K562 (cell line): ENCODE data around the gene RPS19BP1. TPM values are rescaled to one million over a fixed set of nuclear protein-coding genes. Genes with fewer than 3 reads are reported as not detected.

Experiments used
- ATAC-seq: fragments of 200-7000 bp; cut with Tn5 transposase; 3 replicates; pipeline ENCODE4 v1.9.1; 2020; ENCODE audit warnings: moderate library complexity
- BruUV-seq: library from RNA; stranded (reverse); fragments of 400-500 nt; replicated peaks from 2 replicates; lab custom pipeline; 2021; lab: Mats Ljungman, UMichigan
- CTCF ChIA-PET: fragments of 300-600 bp; formaldehyde crosslinking; extraction: SDS; loops from one replicate; lab custom pipeline; 2021; ENCODE audit warnings: low intra/inter-chr PET ratio; lab: Yijun Ruan, JAX
- POLR2A ChIA-PET: fragments of 300-600, 350-650 bp; sonication (Branson Sonifier 250); formaldehyde crosslinking; extraction: SDS; loops from one replicate; lab custom pipeline; 2021; ENCODE audit warnings: antibody characterized with exemption, inconsistent platforms; lab: Yijun Ruan, JAX
- DNase-seq, 4 experiments: peaks; one replicate each; pipeline versions ENCODE4 v3.0.0 to v3.0.0-alpha.2; 2011 to 2018; ENCODE audit warnings: low spot score in 3 of 4, mixed read lengths in 3 of 4; ENCODE audit errors: extremely low read depth in 1 of 4
- FAIRE-seq: peaks from 2 replicates; lab custom pipeline; 2011; peaks lifted over from hg19 to GRCh38; lab: Jason Lieb, UNC
- H2AFZ ChIP-seq: 2 replicates; pipeline ENCODE4 v1.6.0; 2011; ENCODE audit warnings: low read depth, low read length, control low read depth, inconsistent platforms
- H3K27ac ChIP-seq: fragments of 200-600 bp; 3 replicates; pipeline ENCODE4 v1.8.0; 2011; ENCODE audit warnings: low read depth, mild to moderate bottlenecking, control low read depth, inconsistent platforms, low read length, moderate library complexity, mixed read lengths; ENCODE audit errors: extremely low read depth
- H3K27me3 ChIP-seq, 2 experiments: fragments of 300-600 bp in 1 of 2; 2 replicates in 1 of 2; 3 replicates in 1 of 2; pipeline versions ENCODE4 v1.6.0 to v1.8.0; 2011; ENCODE audit warnings: inconsistent platforms in 2 of 2, low read length in 2 of 2, mild to moderate bottlenecking in 1 of 2, mixed read lengths in 1 of 2, moderate library complexity in 1 of 2; ENCODE audit not compliant: control insufficient read depth in 2 of 2, insufficient read depth in 2 of 2
- H3K36me3 ChIP-seq: fragments of 300-600 bp; 3 replicates; pipeline ENCODE4 v1.8.0; 2011; ENCODE audit warnings: mild to moderate bottlenecking, low read length, inconsistent platforms; ENCODE audit not compliant: control insufficient read depth, insufficient read depth
- H3K4me1 ChIP-seq, 2 experiments: fragments of 200-600 bp in 1 of 2; replicated peaks in 1 of 2; 2 replicates in 1 of 2; 3 replicates in 1 of 2; pipeline versions ENCODE4 v1.5.1 to v1.8.0; 2011; ENCODE audit warnings: inconsistent platforms in 2 of 2, low read length in 2 of 2, mild to moderate bottlenecking in 1 of 2, mixed read lengths in 1 of 2, moderate library complexity in 1 of 2; ENCODE audit not compliant: control insufficient read depth in 2 of 2, insufficient read depth in 2 of 2
- H3K4me2 ChIP-seq: 2 replicates; pipeline ENCODE4 v1.6.1; 2011; ENCODE audit warnings: low read length, control low read depth, inconsistent platforms, mixed read lengths; ENCODE audit not compliant: insufficient read depth
- H3K4me3 ChIP-seq: fragments of 200-600 bp; sonication (generic), shearing (Covaris generic); 2 replicates; pipeline ENCODE4 v1.5.1; 2016; ENCODE audit warnings: control low read depth, inconsistent platforms
- H3K79me2 ChIP-seq: fragments of 200-600 bp; 3 replicates; pipeline ENCODE4 v1.8.0; 2011; ENCODE audit warnings: low read length, inconsistent platforms; ENCODE audit not compliant: control insufficient read depth, insufficient read depth
- H3K9ac ChIP-seq, 2 experiments: 2 replicates each; pipeline versions ENCODE4 v1.6.0 to v1.6.1; 2011; ENCODE audit warnings: low read depth in 2 of 2, low read length in 2 of 2, control low read depth in 1 of 2, inconsistent platforms in 1 of 2, mild to moderate bottlenecking in 1 of 2, mixed read lengths in 1 of 2; ENCODE audit not compliant: insufficient read depth in 1 of 2
- H3K9me1 ChIP-seq: one replicate; pipeline ENCODE4 v1.6.0; 2011; ENCODE audit warnings: inconsistent platforms, mild to moderate bottlenecking, low read length, moderate library complexity; ENCODE audit not compliant: control insufficient read depth, insufficient read depth
- H3K9me3 ChIP-seq: replicated peaks from 2 replicates; pipeline ENCODE4 v1.5.1; 2011; ENCODE audit warnings: low read depth, low read length, inconsistent platforms; ENCODE audit not compliant: control insufficient read depth, insufficient read depth
- H4K20me1 ChIP-seq: replicated peaks from 2 replicates; pipeline ENCODE4 v1.6.1; 2011; ENCODE audit warnings: low read length, inconsistent platforms, mixed read lengths; ENCODE audit not compliant: control insufficient read depth, insufficient read depth
- ADNP ChIP-seq: fragments of 200-800 bp; sonication (Bioruptor generic); IDR thresholded peaks from 2 replicates; pipeline ENCODE4 v1.6.1; 2016; ENCODE audit warnings: missing genetic modification characterization, missing compliant biosample characterization
- BCOR ChIP-seq: fragments of 450-650 bp; IDR thresholded peaks from 2 replicates; pipeline ENCODE4 v1.6.1; 2016
- EHMT2 ChIP-seq: fragments of 450-650 bp; IDR thresholded peaks from 2 replicates; pipeline ENCODE4 v1.6.1; 2018; ENCODE audit warnings: antibody characterized with exemption
- HDAC3 ChIP-seq: fragments of 450-650 bp; IDR thresholded peaks from 2 replicates; pipeline ENCODE4 v1.6.1; 2018; ENCODE audit warnings: borderline replicate concordance, mild to moderate bottlenecking, moderate library complexity; ENCODE audit not compliant: partially characterized antibody
- MLLT1 ChIP-seq, 2 experiments: fragments of 450-650 bp; IDR thresholded peaks; 2 replicates each; pipeline ENCODE4 v1.6.1; 2016
- NKRF ChIP-seq: fragments of 450-650 bp; IDR thresholded peaks from 2 replicates; pipeline ENCODE4 v1.6.1; 2016; ENCODE audit warnings: borderline replicate concordance
- PHF20 ChIP-seq: fragments of 450-650 bp; IDR thresholded peaks from 2 replicates; pipeline ENCODE4 v1.6.1; 2018; ENCODE audit not compliant: partially characterized antibody
- SMARCA5 ChIP-seq: fragments of 450-650 bp; IDR thresholded peaks from 2 replicates; pipeline ENCODE4 v1.6.1; 2016
- SMARCC2 ChIP-seq: fragments of 450-650 bp; IDR thresholded peaks from 2 replicates; pipeline ENCODE4 v1.6.1; 2017; ENCODE audit warnings: antibody characterized with exemption, moderate library complexity, mild to moderate bottlenecking, low read depth
- ZNF3 ChIP-seq: fragments of 250-450 bp; sonication (Bioruptor Pico); IDR thresholded peaks from 2 replicates; pipeline ENCODE4 v1.5.0; 2021; ENCODE audit warnings: mild to moderate bottlenecking, moderate library complexity
- WGBS: fragments of 100-300 bp; shearing (Covaris generic); methylation state at CpG from one replicate; pipeline ENCODE4 v1.1.6; 2016; ENCODE audit warnings: low coverage, mixed read lengths; ENCODE audit not compliant: insufficient coverage; ENCODE audit errors: missing lambda C conversion rate; 5-methylcytosine and 5-hydroxymethylcytosine counted together
- in situ Hi-C: fragments of 300-500 bp; cut with MboI; formaldehyde crosslinking; loops from 4 replicates; pipeline ENCODE4 v1.15.0; 2018; ENCODE audit warnings: inconsistent platforms, mixed read lengths
- intact Hi-C: fragments of 100-400 bp; cut with micrococcal nuclease; formaldehyde crosslinking; loops from 2 replicates; pipeline ENCODE4 v1.14.2; 2022
- polyA plus RNA-seq, 8 experiments: library from polyadenylated mRNA; depleted of rRNA in 4 of 8; stranded (reverse) in 5 of 8; unstranded in 3 of 8; fragments of >200 nt; fragmentation: Nextera tagmentation in 2 of 8; fragmentation: Illumina TruSeq in 1 of 8; extraction: Ambion mirVana in 2 of 8; extraction: Trizol in 1 of 8; gene quantifications; 2 replicates each; pipeline versions ENCODE4 v1.2.1 to v1.2.3, GENCODE V29; 2011 to 2014; ENCODE audit warnings: inconsistent platforms in 1 of 8, missing spikeins in 1 of 8
- total RNA-seq, 7 experiments: library from RNA; depleted of rRNA in 6 of 7; stranded (reverse); fragments of >200 nt in 6 of 7; fragmentation: Illumina TruSeq in 2 of 7; extraction: Trizol in 2 of 7; gene quantifications; 2 replicates each; pipeline versions ENCODE4 v1.2.1 to v1.2.3, GENCODE V29; 2011 to 2021; ENCODE audit warnings: low replicate concordance in 1 of 7

RPS19BP1 gene
- total and polyA plus RNA-seq, 9 of the 15 experiments (the other 6 are each of a cell fraction or from before 2014, with no cell fraction given) = 3.0 to 223 (median 84.3) TPM

- Histone ChIP-seq H3K4me3 (no peak overlapping the region), H3K4me2 (no peak overlapping the region), H3K79me2 (no peaks in the 10 kb centered on the region), H3K4me1 (peaks cover 0 to 21% of the 10 kb centered on the region in 2 experiments; a peak in 3 of 5 replicates), H3K9me1 (no peaks in the 10 kb centered on the region), H3K9me3 (no peaks in the 10 kb centered on the region), H4K20me1 (no peaks in the 10 kb centered on the region), H3K9ac (no peak overlapping the region), H3K27me3 (no peaks in the 10 kb centered on the region), H2AFZ (no peak overlapping the region), H3K36me3 (no peaks in the 10 kb centered on the region), H3K27ac (no peak overlapping the region)
- POLR2A ChIA-PET = no interaction called here
- intact Hi-C loops (no loop called here), in situ Hi-C loops (no loop called here)
- ATAC-seq (no peak), FAIRE-seq (no peak), DNase-seq (no peak)
- CTCF ChIA-PET = no interaction called here
- TF ChIP-seq ZNF3 (no peak), EHMT2 (0 out of 2 replicates have a peak, but pooled peaks have one; percentile 59)
- BruUV-seq = no TSS peak
- WGBS = 37% methylated on average over 2 of the region's 5 CpGs
Measured at GRCh38 chr22:39565414-39565944, 32.9 kb upstream of the RPS19BP1 start.

GRCh38 chr22:39563571-39564428, 31.3 kb upstream of the RPS19BP1 start:
- ATAC-seq = no peak
- H3K9me1 ChIP-seq = no peaks in the 10 kb centered on the region
- 0 out of 2 replicates have a peak, but pooled peaks have one; percentile 24 for TF ChIP-seq NKRF
- 0 out of 2 replicates have a peak, but pooled peaks have one; percentile 10 for TF ChIP-seq SMARCA5
- peak; percentile 66; the same call in 1 of the 2 replicates for TF ChIP-seq ADNP
- TF ChIP-seq BCOR = peak; percentile 7; the same call in 1 of the 2 replicates
- TF ChIP-seq SMARCC2 = no peak
- TF ChIP-seq PHF20 = peak; percentile 3
- 0 out of 4 replicates have a peak, but pooled peaks of 1 of the 2 experiments have one; percentile 11 for TF ChIP-seq MLLT1 (IDR thresholded peaks at IDR 0.05)
- TF ChIP-seq HDAC3 = no peak

More at GRCh38 chr22:39563571-39564428, 31.3 kb upstream of the RPS19BP1 start:
- intact Hi-C loops = no loop called here
- no peaks in the 10 kb centered on the region for H3K79me2 ChIP-seq
- H2AFZ ChIP-seq = no peak overlapping the region
- ChIA-PET CTCF (no interaction called here), POLR2A (no interaction called here)
- no peak overlapping the region for H3K9ac ChIP-seq
- WGBS = 43% methylated on average over 6 of the region's 7 CpGs
- H3K27me3 ChIP-seq = no peaks in the 10 kb centered on the region
- no peaks in the 10 kb centered on the region for H4K20me1 ChIP-seq
- H3K36me3 ChIP-seq = no peaks in the 10 kb centered on the region
- H3K4me3 ChIP-seq = no peak overlapping the region
- in situ Hi-C loops = no loop called here
- no peaks in the 10 kb centered on the region for H3K9me3 ChIP-seq
- no TSS peak for BruUV-seq
- no peak for DNase-seq
- peaks cover 0 to 31% of the 10 kb centered on the region in 2 experiments; a peak in 3 of 5 replicates for H3K4me1 ChIP-seq
- no peak overlapping the region for H3K27ac ChIP-seq
- H3K4me2 ChIP-seq = no peak overlapping the region
- FAIRE-seq = peak; percentile 54
